Gastrocnemius medialis (tissue), 4 donors: ENCODE results near the gene TAF6. TPM values are rescaled to one million over a fixed set of nuclear protein-coding genes. Genes with fewer than 3 reads are reported as not detected.

Source experiments
- ATAC-seq, 2 donors: fragments of 150-250 bp; one replicate each; pipeline ENCODE4 v1.9.1; 2016
- DNase-seq, 2 donors: peaks; one replicate each; pipeline ENCODE4 v3.0.0-alpha.2; 2019
- H3K27ac ChIP-seq, 4 donors: fragments of 200-600 bp; sonication (generic); 1 replicate in 1 of 4; 2 replicates in 3 of 4; pipeline ENCODE4 v1.5.1; 2016 to 2018; ENCODE audit warnings: mild to moderate bottlenecking in 2 of 4, moderate library complexity in 1 of 4
- H3K27me3 ChIP-seq, 3 donors: fragments of 200-600 bp; sonication (generic) in 2 of 3; 1 replicate in 1 of 3; 2 replicates in 2 of 3; pipeline versions ENCODE4 v1.5.1 to v1.6.0; 2016 to 2019; ENCODE audit warnings: mild to moderate bottlenecking in 1 of 3, moderate library complexity in 1 of 3
- H3K36me3 ChIP-seq, 2 donors: fragments of 200-600 bp; sonication (generic) in 1 of 2; one replicate each; pipeline ENCODE4 v1.5.1; 2017 to 2018
- H3K4me1 ChIP-seq, 2 donors: fragments of 200-600 bp; sonication (generic) in 1 of 2; one replicate each; pipeline ENCODE4 v1.5.1; 2016 to 2017; ENCODE audit warnings: mild to moderate bottlenecking in 2 of 2
- H3K4me3 ChIP-seq, 4 donors: fragments of 200-600 bp; sonication (generic) in 3 of 4; 1 replicate in 1 of 4; 2 replicates in 3 of 4; pipeline ENCODE4 v1.5.1; 2016 to 2019; ENCODE audit warnings: mild to moderate bottlenecking in 2 of 4
- H3K9me3 ChIP-seq, 3 donors: fragments of 200-600 bp; sonication (generic) in 2 of 3; 1 replicate in 1 of 3; 2 replicates in 2 of 3; pipeline ENCODE4 v1.5.1; 2016 to 2019
- CTCF ChIP-seq, 5 experiments: fragments of 450-650 bp in 3 of 5; fragments of 200-600 bp in 2 of 5; sonication (generic) in 2 of 5; IDR thresholded peaks in 4 of 5; conservative IDR thresholded peaks in 1 of 5; 1 replicate in 4 of 5; 2 replicates in 1 of 5; pipeline ENCODE4 v1.5.1; 2016 to 2019; ENCODE audit warnings: antibody characterized with exemption in 5 of 5, mild to moderate bottlenecking in 3 of 5, moderate library complexity in 3 of 5
- POLR2A ChIP-seq, 2 donors: fragments of 450-650 bp; IDR thresholded peaks; one replicate each; pipeline ENCODE4 v1.6.1; 2017; ENCODE audit warnings: antibody characterized with exemption in 2 of 2, mild to moderate bottlenecking in 2 of 2, moderate library complexity in 2 of 2
- in situ Hi-C, 4 donors: fragments of 200-750 bp; cut with MboI; loops; one replicate each; pipeline versions ENCODE4 v1.15.0 to v1.8.0; 2017; ENCODE audit warnings: low sequenced_read_pairs in 4 of 4
- intact Hi-C: fragments of 100-400 bp; cut with DNase I; formaldehyde crosslinking; loops from one replicate; pipeline ENCODE4 v1.15.1; 2023; ENCODE audit warnings: low total_unique reads
- total RNA-seq, 4 donors: library from RNA; depleted of rRNA; stranded (reverse); fragments of >200 nt; gene quantifications; one replicate each; pipeline versions ENCODE4 v1.1.0 to v1.2.3, GENCODE V29; 2016

The TAF6 gene
- total RNA-seq: 10 to 100 TPM; 38.6 to 71.7 (median 56.6) TPM

- in situ Hi-C loops (no loop called here), intact Hi-C loops (loop anchor here (1.0 kb wide), 3 partner anchors 8 to 29 kb away; partner anchors contain the start of genes AP4M1, LAMTOR4 and MCM7)
- Histone ChIP-seq H3K4me1 (peaks cover 17% of the 10 kb centered on the region in 2 donors), H3K36me3 (peaks cover 0 to under 1% of the 10 kb centered on the region in 2 donors), H3K9me3 (no peaks in the 10 kb centered on the region), H3K27me3 (no peaks in the 10 kb centered on the region), H3K4me3 (peak within 1 kb of the TSS; percentile 80 to 94 (median 88)), H3K27ac (peak within 1 kb of the TSS; percentile 86 to 90 (median 87))
- DNase-seq: peak; percentile 92 to 95
- TF ChIP-seq CTCF (IDR thresholded peaks at IDR 0.05 in 4 of 5, conservative IDR thresholded peaks at IDR 0.05 in 1 of 5) (peak in 1 of 5 experiments; percentile 17), POLR2A (IDR thresholded peaks at IDR 0.05) (peak; percentile 39 to 48)
- ATAC-seq: peak; percentile 98 to 99
Observed at GRCh38 chr7:100119072-100119969, at the start of gene TAF6, which contains the start of gene CNPY4. TSS of gene TAF6 (minus strand) at chr7:100119358. CDS start at chr7:100114209, 5,149 bp downstream. TSS of gene CNPY4 (plus strand) at chr7:100119634. CDS start at chr7:100119745, 111 bp downstream.

DNA sequence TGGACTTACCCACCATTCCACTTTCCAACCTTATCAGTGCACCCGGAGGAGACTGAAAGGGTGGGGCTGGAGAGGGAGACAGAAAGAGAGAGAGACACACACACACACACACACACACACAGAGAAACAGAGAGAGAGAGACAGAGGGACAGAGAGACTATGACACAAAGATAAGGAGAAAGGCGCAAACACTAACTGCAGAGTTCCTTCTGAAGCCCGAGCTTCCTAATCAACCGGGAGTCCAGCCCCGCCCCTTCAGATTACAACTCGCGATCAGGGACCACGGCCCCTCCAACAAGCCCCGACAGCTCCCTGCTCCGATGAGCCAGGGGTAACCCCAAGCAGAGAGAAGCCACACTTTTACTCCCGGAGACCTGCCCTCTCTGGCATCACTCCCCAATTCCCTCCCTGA is 48.8 kb upstream of the TAF6 start:
- Histone ChIP-seq H3K9me3 (no peaks in the 10 kb centered on the region), H3K36me3 (no peaks in the 10 kb centered on the region), H3K27me3 (peaks cover 8 to 44% (median 40%) of the 10 kb centered on the region in 3 donors), H3K4me1 (peaks cover 2 to 9% of the 10 kb centered on the region in 2 donors), H3K27ac (peak overlapping the region; percentile 49 to 63 (median 56)), H3K4me3 (peak overlapping the region; percentile 38 to 53 (median 46))
- intact Hi-C loops (no loop called here), in situ Hi-C loops (loop anchor here in 1 of 4 donors (25.0 kb wide), 1 partner anchor 169 kb away; no protein-coding TSS in a partner anchor)
- ATAC-seq (peak; percentile 22 to 35), DNase-seq (no peak)
- TF ChIP-seq POLR2A (IDR thresholded peaks at IDR 0.05) (no peak), CTCF (IDR thresholded peaks at IDR 0.05 in 4 of 5, conservative IDR thresholded peaks at IDR 0.05 in 1 of 5) (no peak)

DNA sequence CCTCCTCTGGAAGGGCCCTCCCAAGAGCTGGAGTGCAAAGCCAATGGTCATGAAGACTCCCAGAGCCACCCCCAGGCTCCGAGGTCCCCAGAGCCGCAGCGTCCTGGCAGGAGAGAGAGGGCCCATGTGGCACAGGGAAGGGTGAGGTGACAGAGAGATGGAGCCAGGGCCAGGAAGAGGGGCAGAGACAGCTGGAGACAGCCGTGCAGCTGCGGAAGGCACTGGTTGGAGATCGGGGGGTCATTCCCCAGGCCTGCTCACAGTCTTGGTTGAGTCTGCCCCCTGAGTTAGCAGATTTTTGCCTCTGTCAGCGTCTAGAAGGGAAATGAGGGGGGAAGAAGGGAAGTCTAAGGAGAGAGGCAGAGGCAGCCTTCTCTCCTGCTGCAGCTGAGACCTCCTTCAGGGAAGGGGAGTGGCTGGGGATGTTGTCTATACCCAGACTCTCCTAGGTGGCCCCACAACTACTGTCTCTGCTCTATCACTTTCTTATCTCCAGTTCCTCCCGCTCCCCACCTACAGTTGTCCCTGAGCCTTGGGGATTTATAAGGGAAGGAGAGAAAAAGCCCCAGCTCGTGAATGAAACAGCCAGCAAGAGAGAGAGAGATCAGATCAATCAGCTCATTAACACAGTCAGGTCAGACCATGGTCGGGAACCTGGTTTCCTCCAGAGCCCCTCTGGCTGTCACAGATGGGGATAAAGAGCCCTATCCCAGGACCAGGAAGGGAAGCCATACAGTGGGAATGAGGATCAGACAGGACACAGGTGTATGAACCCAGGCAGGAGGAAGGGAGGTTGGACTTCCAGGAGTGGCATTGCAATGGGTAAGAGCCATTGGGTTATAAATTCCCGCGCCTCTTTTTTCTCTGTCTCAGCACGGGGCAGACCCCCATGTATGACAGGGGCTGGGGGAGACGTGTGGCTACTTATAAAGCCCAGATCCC is 48.1 kb upstream of the TAF6 start:
- DNase-seq (no peak), ATAC-seq (no peak)
- no peaks in the 10 kb centered on the region for H3K36me3 ChIP-seq
- H3K9me3 ChIP-seq: no peaks in the 10 kb centered on the region
- TF ChIP-seq CTCF (IDR thresholded peaks at IDR 0.05 in 4 of 5, conservative IDR thresholded peaks at IDR 0.05 in 1 of 5): no peak
- no peak for TF ChIP-seq POLR2A (IDR thresholded peaks at IDR 0.05)
- intact Hi-C loops (no loop called here), in situ Hi-C loops (loop anchor here in 1 of 4 donors (25.0 kb wide), 1 partner anchor 170 kb away; no protein-coding TSS in a partner anchor)
- H3K27me3 ChIP-seq: peaks cover 8 to 42% (median 35%) of the 10 kb centered on the region in 3 donors
- H3K4me3 ChIP-seq: peak overlapping the region in 3 of 4 donors; percentile 45 to 53 (median 48)
- H3K4me1 ChIP-seq: peaks cover 2 to 9% of the 10 kb centered on the region in 2 donors
- H3K27ac ChIP-seq: peak overlapping the region in 1 of 4 donors; percentile 59

- Histone ChIP-seq H3K9me3 (no peaks in the 10 kb centered on the region), H3K36me3 (no peaks in the 10 kb centered on the region), H3K27me3 (peaks cover 4 to 35% (median 28%) of the 10 kb centered on the region in 3 donors), H3K27ac (no peak overlapping the region), H3K4me1 (peaks cover 2 to 9% of the 10 kb centered on the region in 2 donors), H3K4me3 (no peak overlapping the region)
- in situ Hi-C loops (loop anchor here in 1 of 4 donors (25.0 kb wide), 1 partner anchor 171 kb away; no protein-coding TSS in a partner anchor), intact Hi-C loops (no loop called here)
- DNase-seq (no peak), ATAC-seq (no peak)
- TF ChIP-seq CTCF (IDR thresholded peaks at IDR 0.05 in 4 of 5, conservative IDR thresholded peaks at IDR 0.05 in 1 of 5): no peak
- no peak for TF ChIP-seq POLR2A (IDR thresholded peaks at IDR 0.05)
Observed at GRCh38 chr7:100166317-100166940, 47.3 kb upstream of the TAF6 start.
